NAMALWA (cell line): ENCODE results near the gene ARHGAP1.
"Not testable (repeated sequence)": the region's sequence is repeated elsewhere in the genome, so short reads cannot be mapped to it uniquely, and the experiment has no call there.

Experiments
- DNase-seq: peaks from one replicate; pipeline ENCODE4 v3.0.0-alpha.2; 2015; ENCODE audit warnings: low spot score

Gene ARHGAP1

GRCh38 chr11:46673713-46674462, 26.5 kb downstream of the ARHGAP1 start:
- DNase-seq, result no peak

DNA sequence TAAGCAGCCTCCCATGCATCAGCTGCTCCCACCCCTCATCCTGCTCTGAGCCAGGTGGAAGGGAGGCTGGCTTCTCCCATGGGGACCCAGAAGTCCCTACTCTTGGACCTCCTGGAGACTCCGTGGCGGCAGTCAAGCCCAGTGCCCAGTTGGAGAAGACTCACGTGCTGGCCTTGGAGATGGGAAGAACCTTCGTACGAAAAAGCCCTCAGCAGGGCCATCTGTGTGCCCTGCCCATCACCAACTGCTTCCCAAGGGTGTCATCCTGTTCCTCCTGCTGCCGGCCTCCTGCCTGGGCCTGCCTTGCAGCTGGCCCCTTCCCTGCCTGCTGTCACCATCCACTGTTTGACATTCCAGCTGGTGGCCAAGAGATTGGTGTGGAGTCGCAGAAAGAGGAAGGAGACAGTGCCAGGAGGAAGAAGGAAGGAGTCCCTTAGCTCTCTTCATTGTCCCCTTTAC, 28.0 kb downstream of the ARHGAP1 start:
- no peak for DNase-seq

DNA sequence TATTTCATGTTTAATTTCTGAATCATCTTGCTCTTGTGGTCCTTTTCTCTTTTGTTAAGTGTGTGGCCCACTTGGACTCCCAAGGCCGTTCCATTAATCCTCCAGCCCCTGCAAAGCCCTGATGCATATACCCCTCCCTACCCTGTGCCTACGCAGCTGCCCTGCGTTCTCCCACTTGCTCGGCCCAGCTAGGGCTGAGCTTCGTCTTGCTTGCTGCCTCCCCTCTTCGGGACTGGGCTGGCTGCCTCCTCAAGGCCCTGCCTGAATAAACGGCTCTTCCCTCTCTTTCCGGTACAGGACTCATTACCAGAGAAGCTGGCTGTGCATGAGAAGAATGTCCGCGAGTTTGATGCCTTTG, 28.5 kb downstream of the ARHGAP1 start:
- DNase-seq, result no peak

GRCh38 chr11:46670521-46670920, 29.9 kb downstream of the ARHGAP1 start:
- DNase-seq, result not testable (repeated sequence)

- DNase-seq, result peak; percentile 39
Observed at GRCh38 chr11:46669711-46670139, 30.7 kb downstream of the ARHGAP1 start.

GRCh38 chr11:46668480-46669085, 31.8 kb downstream of the ARHGAP1 start:
- no peak for DNase-seq

DNA sequence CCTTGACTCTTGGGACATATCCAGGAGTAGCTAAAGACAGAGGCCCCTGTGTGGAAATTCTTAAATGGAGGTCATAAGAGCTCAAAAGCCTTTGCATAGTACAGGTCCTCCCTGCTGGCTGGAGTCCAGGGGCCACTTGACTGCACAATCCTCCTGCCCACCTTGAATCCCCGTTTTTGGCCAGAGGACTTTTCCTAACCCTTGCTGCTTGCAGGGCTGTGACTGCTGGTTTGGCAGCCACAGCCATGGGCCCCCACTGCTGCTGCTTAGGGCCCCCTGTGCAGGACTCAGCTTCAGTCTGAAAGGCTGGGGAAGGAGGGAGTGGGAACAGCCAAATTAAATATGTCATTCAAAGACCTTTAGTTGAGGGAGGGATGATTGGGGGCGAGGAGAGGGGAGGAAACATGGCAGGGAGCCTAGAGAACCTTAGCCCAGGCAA, 33.4 kb downstream of the ARHGAP1 start:
- no peak for DNase-seq

- no peak for DNase-seq
Observed at GRCh38 chr11:46666516-46666915, 33.9 kb downstream of the ARHGAP1 start.

DNA sequence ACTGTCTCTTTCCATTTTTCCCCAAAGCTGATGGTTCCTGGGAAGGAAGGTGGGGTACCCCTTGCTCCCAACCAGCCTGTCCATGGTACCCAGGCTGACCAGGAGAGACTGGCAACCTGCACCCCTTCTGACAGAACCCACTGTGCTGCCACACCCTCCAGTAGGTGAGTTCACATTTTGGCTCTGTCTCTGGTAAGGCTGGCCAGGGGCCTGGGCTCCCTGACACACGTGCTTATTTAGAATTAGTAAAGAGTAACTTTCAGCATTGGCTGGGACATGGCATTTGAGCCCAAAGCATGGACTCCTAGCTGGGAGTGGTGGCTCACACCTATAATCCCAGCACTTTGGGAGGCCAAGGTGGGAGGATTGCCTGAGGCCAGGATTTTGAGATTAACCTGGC, 35.1 kb downstream of the ARHGAP1 start:
- DNase-seq, result no peak

- no peak for DNase-seq
Observed at GRCh38 chr11:46664612-46665011, 35.8 kb downstream of the ARHGAP1 start.

GRCh38 chr11:46663277-46663940, 37.0 kb downstream of the ARHGAP1 start:
- DNase-seq, result no peak

GRCh38 chr11:46662366-46662765, 38.1 kb downstream of the ARHGAP1 start:
- DNase-seq, result no peak

DNA sequence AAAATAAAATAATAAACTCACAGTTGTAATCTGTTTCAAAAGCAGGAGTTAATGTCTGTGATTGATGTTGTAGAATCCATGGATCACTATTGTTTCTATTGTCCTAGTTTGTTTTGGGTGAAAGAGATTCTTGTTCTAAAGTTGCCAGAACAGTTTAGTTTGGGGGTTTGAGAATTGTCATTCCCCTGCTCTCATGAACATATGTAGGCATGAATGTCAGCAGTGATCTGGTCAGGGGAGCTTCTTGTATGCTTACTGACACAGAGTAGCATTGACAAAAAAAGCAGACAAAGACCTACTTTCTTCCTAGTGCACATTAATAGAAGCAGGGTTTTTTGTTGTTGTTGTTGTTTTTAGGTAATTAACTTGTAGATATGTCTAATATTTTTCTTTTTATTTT, 38.6 kb downstream of the ARHGAP1 start:
- DNase-seq, result no peak

DNA sequence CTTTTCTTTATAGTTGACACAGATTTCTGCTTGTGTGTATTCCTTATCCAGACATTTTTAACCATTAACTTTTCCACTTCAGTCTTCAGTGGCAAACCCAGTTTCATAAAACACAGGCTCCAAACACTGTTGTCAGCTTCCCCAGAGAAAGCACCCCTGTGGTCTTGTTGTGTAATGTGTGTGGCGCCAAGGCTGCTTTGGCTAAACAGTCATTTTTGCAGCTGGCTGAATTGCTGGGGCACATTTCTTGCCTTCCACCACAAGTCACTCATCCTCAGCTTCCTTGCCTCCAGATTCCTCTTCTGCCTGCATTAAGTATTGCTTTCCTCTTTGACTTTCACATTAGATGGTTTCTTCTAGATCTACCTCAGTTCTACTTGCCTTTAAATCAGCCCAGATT, 40.5 kb downstream of the ARHGAP1 start:
- no peak for DNase-seq

GRCh38 chr11:46658259-46658658, 42.2 kb downstream of the ARHGAP1 start:
- no peak for DNase-seq

- no peak for DNase-seq
Observed at GRCh38 chr11:46657186-46657585, 43.2 kb downstream of the ARHGAP1 start.

DNA sequence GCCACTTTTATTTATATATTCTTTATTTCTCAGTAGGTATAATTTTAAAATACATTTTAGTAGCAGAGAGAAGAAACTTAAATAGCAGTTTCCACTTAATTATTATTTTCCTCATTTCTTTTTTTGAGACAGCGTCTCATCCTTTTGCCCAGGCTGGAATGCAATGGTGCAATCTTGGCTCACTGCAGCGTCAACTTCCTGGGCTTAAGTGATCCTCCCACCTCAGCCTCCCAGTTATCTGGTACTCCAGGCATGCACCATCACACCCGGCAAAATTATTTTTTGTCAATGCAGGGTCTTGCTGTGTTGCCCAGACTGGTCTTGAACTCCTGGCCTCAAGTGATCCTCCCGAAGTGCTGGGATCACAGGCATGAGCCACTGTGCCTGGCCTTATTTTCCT, 44.8 kb downstream of the ARHGAP1 start:
- DNase-seq, result no peak

GRCh38 chr11:46649180-46649738, 51.2 kb downstream of the ARHGAP1 start:
- DNase-seq, result no peak

GRCh38 chr11:46643986-46644385, 56.4 kb downstream of the ARHGAP1 start:
- DNase-seq, result no peak

- no peak for DNase-seq
Observed at GRCh38 chr11:46643531-46643930, 56.9 kb downstream of the ARHGAP1 start.

- no peak for DNase-seq
Observed at GRCh38 chr11:46642627-46643335, 57.6 kb downstream of the ARHGAP1 start.

GRCh38 chr11:46641639-46642038, 58.8 kb downstream of the ARHGAP1 start:
- DNase-seq, result no peak
